ENCODE data around the gene PEX26.

The PEX26 gene

GRCh38 chr22:18108187-18108586 lies 30.4 kb downstream of the PEX26 start:
- Histone ChIP-seq H3K9ac (ENCODE audit: low read depth, low read length) (no peak overlapping the region), H3K27ac (ENCODE audit: low read length) (no peak overlapping the region), H2AFZ (ENCODE audit: low read depth, low read length) (no peak overlapping the region), H3K4me2 (ENCODE audit: insufficient read depth, low read length) (no peak overlapping the region), H3K27me3 (ENCODE audit: insufficient read depth, low read length, poor library complexity) (peaks cover 13% of the 10 kb centered on the region), H3K36me3 (ENCODE audit: insufficient read depth, low read length) (no peaks in the 10 kb centered on the region), H3K4me1 (ENCODE audit: insufficient read depth, low read length) (peaks cover 13% of the 10 kb centered on the region), H4K20me1 (ENCODE audit: insufficient read depth, low read length) (0 out of 2 replicates have a peak, but pooled peaks cover 7% of the 10 kb centered on the region), H3K79me2 (ENCODE audit: insufficient read depth, low read length) (no peaks in the 10 kb centered on the region), H3K9me3 (ENCODE audit: insufficient read depth, low read length, severe bottlenecking) (peaks cover 3% of the 10 kb centered on the region), H3K4me3 (ENCODE audit: low read depth in 1 of 2, low read length in 2 of 2) (no peak overlapping the region)
- TF ChIP-seq CTCF (IDR thresholded peaks at IDR 0.05; ENCODE audit: borderline replicate concordance, extremely low read depth, low read length, poor library complexity, severe bottlenecking) = no peak
- no peak for TF ChIP-seq EZH2 (IDR thresholded peaks at IDR 0.05; ENCODE audit: borderline replicate concordance, low read depth, low read length, severe bottlenecking)
- ATAC-seq (ENCODE audit: insufficient read depth, low read depth) (no peak), DNase-seq (no peak)

- Histone ChIP-seq H3K27me3 (ENCODE audit: insufficient read depth, low read length, poor library complexity) (peaks cover 13% of the 10 kb centered on the region), H3K27ac (ENCODE audit: low read length) (no peak overlapping the region), H3K9me3 (ENCODE audit: insufficient read depth, low read length, severe bottlenecking) (peaks cover 3% of the 10 kb centered on the region), H4K20me1 (ENCODE audit: insufficient read depth, low read length) (0 out of 2 replicates have a peak, but pooled peaks cover 7% of the 10 kb centered on the region), H2AFZ (ENCODE audit: low read depth, low read length) (no peak overlapping the region), H3K4me2 (ENCODE audit: insufficient read depth, low read length) (peak overlapping the region; percentile 58), H3K36me3 (ENCODE audit: insufficient read depth, low read length) (no peaks in the 10 kb centered on the region), H3K4me3 (ENCODE audit: low read depth in 1 of 2, low read length in 2 of 2) (peak overlapping the region in 1 of 2 experiments; percentile 42; a peak in 1 of 4 replicates), H3K4me1 (ENCODE audit: insufficient read depth, low read length) (peaks cover 13% of the 10 kb centered on the region), H3K79me2 (ENCODE audit: insufficient read depth, low read length) (no peaks in the 10 kb centered on the region), H3K9ac (ENCODE audit: low read depth, low read length) (peak overlapping the region; percentile 13; the same call in 1 of the 2 replicates)
- no peak for TF ChIP-seq CTCF (IDR thresholded peaks at IDR 0.05; ENCODE audit: borderline replicate concordance, extremely low read depth, low read length, poor library complexity, severe bottlenecking)
- TF ChIP-seq EZH2 (IDR thresholded peaks at IDR 0.05; ENCODE audit: borderline replicate concordance, low read depth, low read length, severe bottlenecking) = no peak
- DNase-seq (no peak), ATAC-seq (ENCODE audit: insufficient read depth, low read depth) (peak; percentile 30; the same call in 2 of the 3 replicates)
Observed at GRCh38 chr22:18109410-18110193, 31.8 kb downstream of the PEX26 start.

GRCh38 chr22:18110194-18110953 lies 32.6 kb downstream of the PEX26 start, which contains the start of gene TUBA8:
Gene TUBA8 (plus strand): TSS chr22:18110809. CDS start chr22:18110866, 57 bp downstream.
- DNase-seq (peak; percentile 27), ATAC-seq (ENCODE audit: insufficient read depth, low read depth) (peak; percentile 66)
- Histone ChIP-seq H3K79me2 (ENCODE audit: insufficient read depth, low read length) (no peaks in the 10 kb centered on the region), H3K27ac (ENCODE audit: low read length) (no peak within 1 kb of the TSS), H3K9me3 (ENCODE audit: insufficient read depth, low read length, severe bottlenecking) (peaks cover 3% of the 10 kb centered on the region), H3K36me3 (ENCODE audit: insufficient read depth, low read length) (no peaks in the 10 kb centered on the region), H3K4me1 (ENCODE audit: insufficient read depth, low read length) (peaks cover 13% of the 10 kb centered on the region), H3K9ac (ENCODE audit: low read depth, low read length) (peak within 1 kb of the TSS; percentile 13; the same call in 1 of the 2 replicates), H3K27me3 (ENCODE audit: insufficient read depth, low read length, poor library complexity) (peaks cover 13% of the 10 kb centered on the region), H4K20me1 (ENCODE audit: insufficient read depth, low read length) (0 out of 2 replicates have a peak, but pooled peaks cover 7% of the 10 kb centered on the region), H2AFZ (ENCODE audit: low read depth, low read length) (0 out of 2 replicates have a peak within 1 kb of the TSS, but pooled peaks have one; percentile 1), H3K4me3 (ENCODE audit: low read depth in 1 of 2, low read length in 2 of 2) (peak within 1 kb of the TSS in 1 of 2 experiments; percentile 42; a peak in 2 of 4 replicates), H3K4me2 (ENCODE audit: insufficient read depth, low read length) (peak within 1 kb of the TSS; percentile 58)
- no peak for TF ChIP-seq CTCF (IDR thresholded peaks at IDR 0.05; ENCODE audit: borderline replicate concordance, extremely low read depth, low read length, poor library complexity, severe bottlenecking)
- TF ChIP-seq EZH2 (IDR thresholded peaks at IDR 0.05; ENCODE audit: borderline replicate concordance, low read depth, low read length, severe bottlenecking) = peak; percentile 56

Data from DND-41 (cell line).